Measurements from ENCODE around the gene ADAMTS19. TPM values are rescaled to one million over a fixed set of nuclear protein-coding genes. Genes with fewer than 3 reads are reported as not detected.

The ADAMTS19 gene
- not detected in 2 replicates for total RNA-seq (2014; rRNA removed; shearing (Covaris generic))
- not detected in 2 replicates for polyA plus RNA-seq (2016; fragmentation: Nextera tagmentation; extraction: Ambion mirVana)

DNA sequence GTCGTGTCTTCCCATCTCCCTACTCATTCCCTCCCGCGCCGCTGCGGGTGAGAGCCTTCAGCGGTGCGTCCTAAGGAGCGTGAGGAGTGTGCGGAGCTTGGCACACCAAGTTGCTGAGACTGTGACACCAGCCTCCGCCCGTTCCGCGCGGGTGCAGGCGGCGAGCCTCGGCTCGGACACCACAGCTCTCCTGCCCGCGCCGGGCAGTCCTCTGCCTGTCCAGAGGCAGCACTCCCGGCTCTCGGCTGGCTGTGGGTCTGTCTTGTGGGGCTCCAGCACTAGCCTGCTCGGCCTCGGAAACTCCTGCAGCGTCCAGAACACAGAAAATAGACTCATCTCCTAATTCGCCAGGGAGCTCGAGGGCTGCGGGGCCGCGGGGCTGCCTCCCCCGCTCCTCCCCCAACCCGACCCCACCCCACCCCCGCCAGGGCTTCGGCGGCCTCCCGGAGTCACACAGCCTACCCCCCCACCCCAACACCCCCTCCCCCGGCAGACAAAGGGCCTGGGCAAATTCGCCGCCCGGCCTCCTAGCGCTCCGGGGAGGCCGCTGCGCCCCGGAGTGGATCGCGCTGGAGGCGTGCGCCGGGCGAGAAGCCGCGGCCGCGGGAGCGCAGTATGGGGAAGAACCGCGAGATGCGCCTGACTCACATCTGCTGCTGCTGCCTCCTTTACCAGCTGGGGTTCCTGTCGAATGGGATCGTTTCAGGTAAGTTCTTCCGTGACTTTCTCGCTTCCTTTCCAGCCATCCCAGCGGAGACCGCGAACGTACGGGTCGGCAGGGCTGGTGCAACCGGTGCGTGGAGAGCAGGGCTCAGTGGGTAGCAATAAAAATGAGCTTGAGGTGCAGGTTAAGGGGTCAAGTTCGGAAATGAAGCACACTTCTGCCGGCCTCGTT, at the start of gene ADAMTS19:
Gene ADAMTS19 (plus strand): TSS at position 522 of the 895 bp plus-strand sequence. CDS start 94 bp downstream, at position 616.
- Histone ChIP-seq H3K4me2 (ENCODE audit: unreplicated experiment) (peak within 1 kb of the TSS; percentile 3), H3K9me3 (ENCODE audit: low read depth) (no peaks in the 10 kb centered on the region), H3K9me2 (ENCODE audit: insufficient read depth) (no peaks in the 10 kb centered on the region), H3K4me1 (ENCODE audit: insufficient read depth) (no peaks in the 10 kb centered on the region), H3F3A (ENCODE audit: insufficient read depth) (no peaks in the 10 kb centered on the region), H4K20me1 (ENCODE audit: insufficient read depth) (no peaks in the 10 kb centered on the region), H3K36me3 (ENCODE audit: low read depth) (no peaks in the 10 kb centered on the region), H3K4me3 (peak within 1 kb of the TSS; percentile 22; the same call in 1 of the 2 replicates), H3K27ac (no peak within 1 kb of the TSS), H3K79me2 (ENCODE audit: insufficient read depth) (no peaks in the 10 kb centered on the region), H3K9ac (no peak within 1 kb of the TSS), H3K27me3 (replicated peaks; ENCODE audit: insufficient read depth) (peaks cover 40% of the 10 kb centered on the region), H2AFZ (peak within 1 kb of the TSS; percentile 19; the same call in 1 of the 2 replicates)
- TF ChIP-seq EZH2phosphoT487 (IDR thresholded peaks at IDR 0.05; ENCODE audit: insufficient read depth, low read depth) = no peak
- TF ChIP-seq EZH2 (IDR thresholded peaks at IDR 0.05; ENCODE audit: insufficient read depth, poor library complexity, severe bottlenecking) = no peak
- DNase-seq = peak; percentile 46
- in situ Hi-C loops (cut with MboI) = no loop called here
- 3 to 5% methylated on average over 61 to 74 of the region's 75 CpGs for WGBS, 2 experiments (ENCODE audit: low coverage in 1 of 2, low lambda C conversion rate in 2 of 2, missing lambda C conversion rate in 2 of 2)

DNA sequence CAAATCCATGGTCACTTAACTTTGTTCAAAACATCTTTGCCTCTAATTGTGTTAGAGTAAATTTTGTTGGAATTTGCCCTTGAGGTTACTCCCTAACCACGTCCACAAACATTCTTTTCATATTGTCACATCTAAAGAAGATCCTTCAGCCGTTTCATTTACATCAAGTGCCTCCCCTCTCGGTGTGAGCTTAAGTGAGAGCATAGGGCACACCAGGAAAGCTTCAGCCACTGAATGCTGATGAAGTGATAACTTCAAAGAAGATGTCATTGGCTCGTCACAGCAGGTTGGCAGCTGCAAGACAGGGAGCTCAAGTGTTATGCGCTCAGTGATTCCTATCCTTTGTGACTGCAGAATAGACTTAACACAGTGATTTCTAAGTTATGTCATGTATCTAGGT, 49.6 kb upstream of the ADAMTS19 start:
- Histone ChIP-seq H4K20me1 (ENCODE audit: insufficient read depth) (no peaks in the 10 kb centered on the region), H3K4me2 (ENCODE audit: unreplicated experiment) (no peak overlapping the region), H3K36me3 (ENCODE audit: low read depth) (no peaks in the 10 kb centered on the region), H3K9me2 (ENCODE audit: insufficient read depth) (no peaks in the 10 kb centered on the region), H3K27me3 (replicated peaks; ENCODE audit: insufficient read depth) (no peaks in the 10 kb centered on the region), H3K27ac (no peak overlapping the region), H3K79me2 (ENCODE audit: insufficient read depth) (no peaks in the 10 kb centered on the region), H3K9ac (no peak overlapping the region), H2AFZ (no peak overlapping the region), H3K4me1 (ENCODE audit: insufficient read depth) (no peaks in the 10 kb centered on the region), H3F3A (ENCODE audit: insufficient read depth) (no peaks in the 10 kb centered on the region), H3K9me3 (ENCODE audit: low read depth) (no peaks in the 10 kb centered on the region), H3K4me3 (no peak overlapping the region)
- WGBS, 2 experiments (ENCODE audit: low coverage in 1 of 2, low lambda C conversion rate in 2 of 2, missing lambda C conversion rate in 2 of 2) = 17 to 20% methylated on average over 5 of the region's 5 CpGs
- in situ Hi-C loops (cut with MboI) = no loop called here
- TF ChIP-seq EZH2phosphoT487 (IDR thresholded peaks at IDR 0.05; ENCODE audit: insufficient read depth, low read depth) (no peak), EZH2 (IDR thresholded peaks at IDR 0.05; ENCODE audit: insufficient read depth, poor library complexity, severe bottlenecking) (no peak)
- DNase-seq = no peak

GRCh38 chr5:129412721-129413120, 47.4 kb upstream of the ADAMTS19 start:
- no peak for DNase-seq
- no peak overlapping the region for H3K27ac ChIP-seq

GRCh38 chr5:129413570-129413969, 46.5 kb upstream of the ADAMTS19 start:
- no peak overlapping the region for H3K9ac ChIP-seq
- no peaks in the 10 kb centered on the region for H3K27me3 ChIP-seq (replicated peaks; ENCODE audit: insufficient read depth)
- in situ Hi-C loops (cut with MboI) = no loop called here
- no peak overlapping the region for H3K27ac ChIP-seq
- 18 to 39% methylated on average over 2 of the region's 2 CpGs for WGBS, 2 experiments (ENCODE audit: low coverage in 1 of 2, low lambda C conversion rate in 2 of 2, missing lambda C conversion rate in 2 of 2)
- H3K36me3 ChIP-seq (ENCODE audit: low read depth) = no peaks in the 10 kb centered on the region
- H3F3A ChIP-seq (ENCODE audit: insufficient read depth) = no peaks in the 10 kb centered on the region
- H3K9me2 ChIP-seq (ENCODE audit: insufficient read depth) = no peaks in the 10 kb centered on the region
- TF ChIP-seq EZH2 (IDR thresholded peaks at IDR 0.05; ENCODE audit: insufficient read depth, poor library complexity, severe bottlenecking) (no peak), EZH2phosphoT487 (IDR thresholded peaks at IDR 0.05; ENCODE audit: insufficient read depth, low read depth) (no peak)
- no peak overlapping the region for H3K4me2 ChIP-seq (ENCODE audit: unreplicated experiment)
- H4K20me1 ChIP-seq (ENCODE audit: insufficient read depth) = no peaks in the 10 kb centered on the region
- H3K4me1 ChIP-seq (ENCODE audit: insufficient read depth) = no peaks in the 10 kb centered on the region
- no peak overlapping the region for H2AFZ ChIP-seq
- no peak overlapping the region for H3K4me3 ChIP-seq
- H3K79me2 ChIP-seq (ENCODE audit: insufficient read depth) = no peaks in the 10 kb centered on the region
- no peak for DNase-seq
- no peaks in the 10 kb centered on the region for H3K9me3 ChIP-seq (ENCODE audit: low read depth)

More at GRCh38 chr5:129412721-129413120, 47.4 kb upstream of the ADAMTS19 start:
- TF ChIP-seq EZH2phosphoT487 (IDR thresholded peaks at IDR 0.05; ENCODE audit: insufficient read depth, low read depth) (no peak), EZH2 (IDR thresholded peaks at IDR 0.05; ENCODE audit: insufficient read depth, poor library complexity, severe bottlenecking) (no peak)
- H3K4me2 ChIP-seq (ENCODE audit: unreplicated experiment) = no peak overlapping the region
- no peaks in the 10 kb centered on the region for H3K9me2 ChIP-seq (ENCODE audit: insufficient read depth)
- no peak overlapping the region for H3K9ac ChIP-seq
- H3F3A ChIP-seq (ENCODE audit: insufficient read depth) = no peaks in the 10 kb centered on the region
- H3K27me3 ChIP-seq (replicated peaks; ENCODE audit: insufficient read depth) = no peaks in the 10 kb centered on the region
- H3K4me1 ChIP-seq (ENCODE audit: insufficient read depth) = no peaks in the 10 kb centered on the region
- no peaks in the 10 kb centered on the region for H4K20me1 ChIP-seq (ENCODE audit: insufficient read depth)
- in situ Hi-C loops (cut with MboI) = no loop called here
- WGBS, 2 experiments (ENCODE audit: low coverage in 1 of 2, low lambda C conversion rate in 2 of 2, missing lambda C conversion rate in 2 of 2) = 1 to 3% methylated on average over 2 of the region's 2 CpGs
- no peak overlapping the region for H3K4me3 ChIP-seq
- H3K36me3 ChIP-seq (ENCODE audit: low read depth) = no peaks in the 10 kb centered on the region
- no peaks in the 10 kb centered on the region for H3K79me2 ChIP-seq (ENCODE audit: insufficient read depth)
- no peak overlapping the region for H2AFZ ChIP-seq
- H3K9me3 ChIP-seq (ENCODE audit: low read depth) = no peaks in the 10 kb centered on the region
